H1 (cell line): Measurements from ENCODE around the gene HPRT1. TPM values are rescaled to one million over a fixed set of nuclear protein-coding genes. Genes with fewer than 3 reads are reported as not detected.

Experiments used
- CTCF ChIA-PET: fragments of 300-600 bp; sonication (Branson Sonifier 250); formaldehyde crosslinking; loops from one replicate; lab custom pipeline; 2021; ENCODE audit not compliant: partially characterized antibody; lab: Charles Lee
- POLR2A ChIA-PET: fragments of 300-600 bp; sonication (Branson Sonifier 250); formaldehyde crosslinking; loops from one replicate; lab custom pipeline; 2021; ENCODE audit warnings: inconsistent platforms; ENCODE audit not compliant: partially characterized antibody; lab: Charles Lee
- DNase-seq, 2 experiments: peaks; one replicate each; pipeline versions ENCODE4 v3.0.0 to v3.0.0-alpha.2; 2010 to 2022; ENCODE audit warnings: low spot score in 2 of 2, low read depth in 1 of 2, mixed read lengths in 1 of 2
- FAIRE-seq: peaks from 2 replicates; lab custom pipeline; 2011; peaks lifted over from hg19 to GRCh38; lab: Jason Lieb, UNC
- H2AFZ ChIP-seq: 2 replicates; pipeline ENCODE4 v1.8.1; 2012; ENCODE audit warnings: low read length, inconsistent platforms
- H2AK5ac ChIP-seq: 2 replicates; pipeline ENCODE4 v1.6.1; 2013; ENCODE audit warnings: low read depth, low read length
- H2BK120ac ChIP-seq: replicated peaks from 2 replicates; pipeline ENCODE3; 2013; ENCODE audit warnings: low read depth, low read length, inconsistent platforms
- H2BK12ac ChIP-seq: 2 replicates; pipeline ENCODE4 v1.6.1; 2013; ENCODE audit warnings: low read depth, low read length
- H2BK15ac ChIP-seq: 2 replicates; pipeline ENCODE4 v1.6.1; 2013; ENCODE audit warnings: low read length
- H2BK20ac ChIP-seq: 2 replicates; pipeline ENCODE4 v1.6.1; 2013; ENCODE audit warnings: low read length
- H2BK5ac ChIP-seq: 2 replicates; pipeline ENCODE4 v1.6.1; 2013; ENCODE audit warnings: low read depth, low read length
- H3K14ac ChIP-seq: 2 replicates; pipeline ENCODE4 v1.6.1; 2013; ENCODE audit warnings: inconsistent platforms; ENCODE audit not compliant: insufficient read length
- H3K18ac ChIP-seq: 2 replicates; pipeline ENCODE4 v1.6.1; 2013; ENCODE audit warnings: low read length; ENCODE audit errors: extremely low read depth
- H3K23ac ChIP-seq: 2 replicates; pipeline ENCODE4 v1.6.1; 2013; ENCODE audit warnings: inconsistent platforms; ENCODE audit not compliant: insufficient read length
- H3K23me2 ChIP-seq: 2 replicates; pipeline ENCODE4 v1.6.1; 2013; ENCODE audit warnings: low read depth, low read length
- H3K27ac ChIP-seq: 2 replicates; pipeline ENCODE4 v1.6.1; 2011; ENCODE audit warnings: low read depth, low read length, inconsistent platforms
- H3K27me3 ChIP-seq, 4 experiments: replicated peaks in 1 of 4; 1 replicate in 1 of 4; 2 replicates in 3 of 4; pipeline versions ENCODE4 v1.6.1 to v1.8.1; 2011 to 2013; ENCODE audit warnings: low read length in 3 of 4, mild to moderate bottlenecking in 3 of 4, inconsistent platforms in 2 of 4, mixed read lengths in 2 of 4, moderate library complexity in 1 of 4; ENCODE audit not compliant: control insufficient read depth in 3 of 4, insufficient read depth in 3 of 4; ENCODE audit errors: extremely low read depth in 1 of 4
- H3K36me3 ChIP-seq, 4 experiments: 2 replicates each; pipeline versions ENCODE4 v1.6.1 to v1.8.1; 2011 to 2013; ENCODE audit warnings: mild to moderate bottlenecking in 4 of 4, low read length in 3 of 4, moderate library complexity in 2 of 4, control low read depth in 1 of 4, inconsistent platforms in 1 of 4; ENCODE audit not compliant: insufficient read depth in 4 of 4, control insufficient read depth in 2 of 4
- H3K4ac ChIP-seq: replicated peaks from 2 replicates; pipeline ENCODE3; 2013; ENCODE audit warnings: low read length, low read depth, mixed read lengths, inconsistent platforms; ENCODE audit not compliant: insufficient read length
- H3K4me1 ChIP-seq, 4 experiments: replicated peaks in 1 of 4; 1 replicate in 1 of 4; 2 replicates in 3 of 4; pipeline versions ENCODE4 v1.6.1 to v1.8.1; 2011 to 2013; ENCODE audit warnings: low read length in 3 of 4, inconsistent platforms in 2 of 4, mixed read lengths in 1 of 4; ENCODE audit not compliant: insufficient read depth in 4 of 4, control insufficient read depth in 3 of 4
- H3K4me2 ChIP-seq, 2 experiments: 2 replicates each; pipeline versions ENCODE4 v1.6.1 to v1.8.1; 2011 to 2013; ENCODE audit warnings: low read depth in 2 of 2, low read length in 2 of 2, control low read depth in 1 of 2, inconsistent platforms in 1 of 2, mild to moderate bottlenecking in 1 of 2; ENCODE audit not compliant: insufficient read depth in 1 of 2
- H3K4me3 ChIP-seq, 4 experiments: fragments of 200-600, 300-600 bp in 1 of 4; sonication (generic), shearing (Covaris generic), sonication (Bioruptor Twin) in 1 of 4; 2 replicates each; pipeline versions ENCODE4 v1.5.1 to v1.8.1; 2011 to 2016; ENCODE audit warnings: low read length in 4 of 4, low read depth in 3 of 4, control low read depth in 2 of 4, inconsistent platforms in 2 of 4, mild to moderate bottlenecking in 2 of 4, mixed read lengths in 1 of 4, moderate library complexity in 1 of 4; ENCODE audit not compliant: insufficient read depth in 2 of 4; ENCODE audit errors: extremely low read depth in 1 of 4
- H3K56ac ChIP-seq: replicated peaks from 2 replicates; pipeline ENCODE3; 2013; ENCODE audit warnings: low read depth, mild to moderate bottlenecking, mixed read lengths, low read length, inconsistent platforms; ENCODE audit not compliant: insufficient read length
- H3K79me1 ChIP-seq: 2 replicates; pipeline ENCODE4 v1.6.1; 2013; ENCODE audit warnings: low read depth, low read length, control low read depth
- H3K79me2 ChIP-seq, 2 experiments: 2 replicates each; pipeline versions ENCODE4 v1.6.1 to v1.8.1; 2012 to 2013; ENCODE audit warnings: low read length in 2 of 2, mild to moderate bottlenecking in 2 of 2, inconsistent platforms in 1 of 2; ENCODE audit not compliant: insufficient read depth in 2 of 2, control insufficient read depth in 1 of 2
- H3K9ac ChIP-seq, 4 experiments: replicated peaks in 1 of 4; 1 replicate in 1 of 4; 2 replicates in 3 of 4; pipeline versions ENCODE4 v1.6.1 to v1.8.1; 2011 to 2013; ENCODE audit warnings: low read depth in 3 of 4, low read length in 3 of 4, control low read depth in 2 of 4, mild to moderate bottlenecking in 2 of 4, moderate library complexity in 2 of 4, inconsistent platforms in 1 of 4; ENCODE audit errors: extremely low read depth in 1 of 4
- H3K9me3 ChIP-seq, 2 experiments: 2 replicates each; pipeline versions ENCODE4 v1.6.1 to v1.8.1; 2012 to 2013; ENCODE audit warnings: mild to moderate bottlenecking in 2 of 2, moderate library complexity in 2 of 2, control low read depth in 1 of 2, inconsistent platforms in 1 of 2, low read depth in 1 of 2, low read length in 1 of 2, mixed read lengths in 1 of 2; ENCODE audit not compliant: insufficient read depth in 2 of 2
- H4K20me1 ChIP-seq, 2 experiments: replicated peaks in 1 of 2; 2 replicates each; pipeline versions ENCODE3 to v1.8.1; 2011 to 2013; ENCODE audit warnings: inconsistent platforms in 2 of 2, low read length in 2 of 2, mild to moderate bottlenecking in 1 of 2; ENCODE audit not compliant: insufficient read depth in 2 of 2, control insufficient read depth in 1 of 2
- H4K5ac ChIP-seq: 2 replicates; pipeline ENCODE4 v1.6.1; 2013; ENCODE audit warnings: low read length, low read depth, mixed read lengths, inconsistent platforms; ENCODE audit not compliant: insufficient read length
- H4K8ac ChIP-seq: 2 replicates; pipeline ENCODE4 v1.8.0; 2013; ENCODE audit warnings: mild to moderate bottlenecking, moderate library complexity, low read length, inconsistent platforms; ENCODE audit not compliant: insufficient read depth; ENCODE audit errors: extremely low read depth
- H4K91ac ChIP-seq: replicated peaks from 2 replicates; pipeline ENCODE3; 2013; ENCODE audit warnings: low read length, mixed read lengths, inconsistent platforms; ENCODE audit not compliant: insufficient read length
- KDM4A ChIP-seq: IDR thresholded peaks from one replicate; pipeline ENCODE4 v1.7.1; 2012; ENCODE audit warnings: low read depth, mild to moderate bottlenecking, moderate library complexity, low read length, inconsistent platforms; ENCODE audit not compliant: severe bottlenecking
- POLR2AphosphoS5 ChIP-seq: IDR thresholded peaks from 2 replicates; pipeline ENCODE4 v1.6.1; 2011; ENCODE audit warnings: low read depth, low read length
- RXRA ChIP-seq: IDR thresholded peaks from 2 replicates; pipeline ENCODE4 v1.6.1; 2011; ENCODE audit warnings: low read depth, mild to moderate bottlenecking, low read length, moderate library complexity; ENCODE audit not compliant: insufficient read depth
- WGBS, 2 experiments: shearing (Covaris generic) in 1 of 2; methylation state at CpG; one replicate each; pipeline versions ENCODE4 v1.1.6 to v1.1.7; 2013 to 2015; ENCODE audit warnings: low lambda C conversion rate in 2 of 2, mixed read lengths in 2 of 2, inconsistent platforms in 1 of 2, low coverage in 1 of 2, missing lambda C conversion rate in 1 of 2; ENCODE audit not compliant: insufficient replicate concordance in 2 of 2, insufficient coverage in 1 of 2, insufficient read length in 1 of 2; ENCODE audit errors: extremely low coverage in 1 of 2, missing lambda C conversion rate in 1 of 2; 5-methylcytosine and 5-hydroxymethylcytosine counted together
- polyA plus RNA-seq, 7 experiments: library from polyadenylated mRNA; depleted of rRNA in 3 of 7; stranded (reverse) in 5 of 7; unstranded in 2 of 7; fragments of >200 nt in 5 of 7; fragments of 200-250 nt in 2 of 7; gene quantifications; 1 replicate in 5 of 7; 2 replicates in 1 of 7; 4 replicates in 1 of 7; pipeline versions ENCODE4 v1.2.1 to v1.2.3, GENCODE V29; 2011 to 2013; ENCODE audit warnings: missing spikeins in 2 of 7, mixed read lengths in 2 of 7
- total RNA-seq: library from RNA; stranded (reverse); fragmentation: NEBNext Ultra II Directional; extraction: Animal tissue kit (Norgen Biotek cat#: 25700); gene quantifications from 2 replicates; pipeline ENCODE4 v1.2.1, GENCODE V29; 2021
- TF ChIP-seq, protein P1 (sequence below): IDR thresholded peaks from 2 replicates; pipeline ENCODE4 v1.6.1; 2012; ENCODE audit warnings: inconsistent platforms

HPRT1 gene
- total and polyA plus RNA-seq, 2 of the 8 experiments (the other 6 are each of a cell fraction or from before 2014, with no cell fraction given): 16.9 to 49.5 TPM

DNA sequence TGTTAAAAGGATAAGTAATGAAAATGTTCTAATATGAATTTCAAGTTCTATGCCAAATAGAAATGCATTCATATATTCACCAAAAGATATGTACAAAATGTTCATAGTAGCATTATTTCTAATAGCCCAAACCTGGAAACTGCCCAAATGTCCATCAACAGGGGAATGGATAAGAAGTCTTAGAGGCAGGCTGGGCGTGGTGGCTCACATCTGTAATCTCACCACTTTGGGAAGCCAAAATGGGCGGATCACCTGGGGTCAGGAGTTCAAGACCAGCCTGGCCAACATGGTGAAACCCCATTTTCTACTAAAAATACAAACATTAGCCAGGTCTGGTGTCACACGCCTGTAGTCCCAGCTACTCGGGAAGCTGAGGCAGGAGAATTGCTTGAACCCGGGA lies 2.3 kb upstream of the HPRT1 start:
- 87% methylated on average over 4 of the region's 5 CpGs; no CpG with 5 or more reads in 1 of the 2 experiments for WGBS, 2 experiments
- Histone ChIP-seq H2BK20ac (no peak overlapping the region), H2BK15ac (no peak overlapping the region), H3K27me3 (no peaks in the 10 kb centered on the region), H3K4me2 (no peak overlapping the region), H3K4me3 (no peak overlapping the region), H3K9ac (no peak overlapping the region), H2AFZ (no peak overlapping the region), H4K5ac (no peak overlapping the region), H4K20me1 (no peaks in the 10 kb centered on the region), H3K4ac (no peak overlapping the region), H3K79me1 (no peaks in the 10 kb centered on the region), H3K27ac (no peak overlapping the region), H4K8ac (no peak overlapping the region), H3K9me3 (no peaks in the 10 kb centered on the region), H3K23ac (no peak overlapping the region), H2BK120ac (no peak overlapping the region), H2BK12ac (no peak overlapping the region), H3K14ac (no peak overlapping the region), H3K79me2 (peaks cover 0 to 17% of the 10 kb centered on the region in 2 experiments; a peak in 2 of 4 replicates), H3K23me2 (no peaks in the 10 kb centered on the region), H4K91ac (no peak overlapping the region), H3K56ac (no peak overlapping the region), H3K4me1 (0 out of 7 replicates have a peak, but pooled peaks cover 0 to 2% (median 0%) of the 10 kb centered on the region in 4 experiments), H3K36me3 (no peaks in the 10 kb centered on the region), H2AK5ac (no peak overlapping the region), H3K18ac (no peak overlapping the region), H2BK5ac (no peak overlapping the region)
- no peak for FAIRE-seq
- TF ChIP-seq POLR2AphosphoS5 (no peak), RXRA (no peak), KDM4A (no peak)
- TF ChIP-seq, protein P1, sequence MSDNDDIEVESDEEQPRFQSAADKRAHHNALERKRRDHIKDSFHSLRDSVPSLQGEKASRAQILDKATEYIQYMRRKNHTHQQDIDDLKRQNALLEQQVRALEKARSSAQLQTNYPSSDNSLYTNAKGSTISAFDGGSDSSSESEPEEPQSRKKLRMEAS: no peak
- DNase-seq: no peak
- POLR2A ChIA-PET: no interaction called here
- CTCF ChIA-PET: no interaction called here
